ENCODE measurements around the gene DNAAF9.

The DNAAF9 gene

DNA sequence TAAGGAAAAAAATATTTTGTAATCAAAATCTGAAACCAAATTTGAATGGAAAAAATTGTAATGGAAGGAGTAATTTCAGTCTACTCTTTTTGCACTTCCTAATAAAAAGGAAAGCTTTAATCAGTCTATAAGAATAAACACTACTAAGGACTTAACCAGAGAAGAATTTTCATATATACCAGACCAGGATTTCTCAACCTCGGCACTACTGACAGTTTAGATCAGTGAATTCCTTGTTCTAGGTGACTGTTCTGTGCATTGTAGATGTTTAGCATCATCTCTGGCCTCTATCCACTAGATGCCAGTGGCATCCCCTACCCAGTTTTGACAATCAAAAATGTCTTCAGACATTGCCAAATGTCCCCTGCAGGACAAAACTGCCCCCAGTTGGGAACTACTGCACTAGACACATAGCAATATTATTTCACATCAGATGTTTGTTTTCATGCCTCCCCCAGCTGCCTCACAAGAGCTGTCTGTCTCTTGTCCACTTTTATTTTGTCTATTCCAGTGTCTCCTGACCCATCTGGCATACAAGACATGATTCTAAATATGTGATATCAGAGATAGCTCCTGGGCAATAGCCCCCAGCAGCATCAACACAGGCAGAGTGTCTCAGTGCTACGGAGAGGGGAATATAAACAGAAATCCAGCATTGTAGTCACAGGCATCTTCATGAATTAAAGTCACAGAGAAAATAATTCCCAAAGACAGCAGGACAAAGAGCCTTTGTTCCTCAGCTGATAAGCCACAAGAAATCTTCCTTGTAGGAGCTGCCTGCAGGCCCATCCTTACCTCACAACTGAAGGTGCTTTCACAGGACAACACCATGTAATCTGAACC lies 27.0 kb downstream of the DNAAF9 start:
- TF ChIP-seq, protein P1, sequence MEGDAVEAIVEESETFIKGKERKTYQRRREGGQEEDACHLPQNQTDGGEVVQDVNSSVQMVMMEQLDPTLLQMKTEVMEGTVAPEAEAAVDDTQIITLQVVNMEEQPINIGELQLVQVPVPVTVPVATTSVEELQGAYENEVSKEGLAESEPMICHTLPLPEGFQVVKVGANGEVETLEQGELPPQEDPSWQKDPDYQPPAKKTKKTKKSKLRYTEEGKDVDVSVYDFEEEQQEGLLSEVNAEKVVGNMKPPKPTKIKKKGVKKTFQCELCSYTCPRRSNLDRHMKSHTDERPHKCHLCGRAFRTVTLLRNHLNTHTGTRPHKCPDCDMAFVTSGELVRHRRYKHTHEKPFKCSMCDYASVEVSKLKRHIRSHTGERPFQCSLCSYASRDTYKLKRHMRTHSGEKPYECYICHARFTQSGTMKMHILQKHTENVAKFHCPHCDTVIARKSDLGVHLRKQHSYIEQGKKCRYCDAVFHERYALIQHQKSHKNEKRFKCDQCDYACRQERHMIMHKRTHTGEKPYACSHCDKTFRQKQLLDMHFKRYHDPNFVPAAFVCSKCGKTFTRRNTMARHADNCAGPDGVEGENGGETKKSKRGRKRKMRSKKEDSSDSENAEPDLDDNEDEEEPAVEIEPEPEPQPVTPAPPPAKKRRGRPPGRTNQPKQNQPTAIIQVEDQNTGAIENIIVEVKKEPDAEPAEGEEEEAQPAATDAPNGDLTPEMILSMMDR (IDR thresholded peaks at IDR 0.05; ENCODE audit: control extremely low read depth, extremely low read depth, low read depth, missing control alignments) = no peak
- no peak for DNase-seq (ENCODE audit: extremely low spot score)
- ChIA-PET POLR2A (no interaction called here), CTCF (interaction anchor here (1.2 to 1.7 kb wide), 3 partner anchors 9 to 47 kb away, joined by 3 to 4 read pairs (median 3); no protein-coding TSS in a partner anchor)

DNA sequence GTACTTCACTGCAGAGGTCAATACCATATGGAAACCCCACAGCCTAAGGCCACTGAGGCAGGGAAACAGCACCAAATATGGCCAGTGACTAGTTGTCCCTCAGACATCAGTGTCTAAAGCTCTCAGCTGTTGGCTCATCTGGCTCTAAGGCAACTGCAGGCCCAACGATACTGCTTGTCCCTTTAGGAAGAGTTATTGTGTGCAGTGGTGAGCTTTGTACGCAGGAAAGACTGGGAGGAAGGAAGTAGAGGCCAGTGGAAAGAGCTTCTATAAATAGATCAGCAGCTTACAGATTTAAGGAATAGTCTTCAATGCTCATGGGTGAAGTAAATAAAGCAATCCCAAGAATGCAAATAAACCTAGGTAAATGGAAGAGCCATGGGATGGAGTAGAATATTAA lies 29.3 kb downstream of the DNAAF9 start:
- ChIA-PET CTCF (interaction anchor here (0.7 kb wide), 1 partner anchor 11 kb away, joined by 4 read pairs; no protein-coding TSS in a partner anchor), POLR2A (no interaction called here)
- no peak for DNase-seq (ENCODE audit: extremely low spot score)
- TF ChIP-seq, protein P1 (IDR thresholded peaks at IDR 0.05; ENCODE audit: control extremely low read depth, extremely low read depth, low read depth, missing control alignments) = no peak

DNA sequence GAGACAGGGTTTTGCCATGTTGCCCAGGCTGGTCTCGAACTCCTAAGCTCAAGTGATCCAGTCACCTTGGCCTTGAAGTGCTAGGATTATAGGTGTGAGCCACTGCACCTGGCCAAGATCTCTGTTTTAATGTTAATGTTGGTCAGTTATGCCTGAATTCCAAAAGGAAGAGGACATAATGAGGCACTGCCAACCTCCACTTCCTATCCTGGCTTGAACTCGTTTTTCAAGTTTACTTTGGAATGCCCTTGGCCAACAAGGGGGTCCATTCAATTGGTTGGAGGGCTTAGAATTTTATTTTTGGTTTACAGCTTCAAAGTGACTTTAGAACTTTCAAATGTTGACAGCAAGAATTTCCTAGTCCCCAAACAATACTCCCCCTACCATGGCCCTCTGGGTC lies 29.8 kb downstream of the DNAAF9 start:
- CTCF ChIA-PET = no interaction called here
- no peak for DNase-seq (ENCODE audit: extremely low spot score)
- TF ChIP-seq, protein P1 (IDR thresholded peaks at IDR 0.05; ENCODE audit: control extremely low read depth, extremely low read depth, low read depth, missing control alignments) = no peak
- POLR2A ChIA-PET = no interaction called here

DNA sequence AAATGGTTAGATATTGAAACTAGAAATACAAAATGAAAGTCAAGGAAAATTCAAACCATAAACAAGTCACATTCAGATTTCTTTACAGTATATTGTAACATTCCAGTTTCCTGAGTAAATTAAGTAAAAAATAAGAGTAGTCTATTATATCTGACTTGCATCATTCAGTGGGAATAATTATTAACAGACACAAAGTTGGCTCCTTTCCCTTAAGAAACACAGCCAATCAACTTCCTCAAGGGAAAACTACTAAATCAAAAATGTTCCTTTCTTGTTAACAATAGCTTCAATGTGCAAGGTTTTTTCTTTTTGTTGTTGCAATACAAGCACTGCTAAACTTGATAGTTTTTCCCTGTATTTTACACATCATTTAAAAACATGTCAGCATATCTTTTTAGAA lies 33.2 kb downstream of the DNAAF9 start:
- TF ChIP-seq, protein P1 (IDR thresholded peaks at IDR 0.05; ENCODE audit: control extremely low read depth, extremely low read depth, low read depth, missing control alignments) = no peak
- CTCF ChIA-PET = interaction anchor here (0.8 kb wide), 1 partner anchor 26 kb away, joined by 3 read pairs; no protein-coding TSS in a partner anchor
- POLR2A ChIA-PET = no interaction called here
- no peak for DNase-seq (ENCODE audit: extremely low spot score)

DNA sequence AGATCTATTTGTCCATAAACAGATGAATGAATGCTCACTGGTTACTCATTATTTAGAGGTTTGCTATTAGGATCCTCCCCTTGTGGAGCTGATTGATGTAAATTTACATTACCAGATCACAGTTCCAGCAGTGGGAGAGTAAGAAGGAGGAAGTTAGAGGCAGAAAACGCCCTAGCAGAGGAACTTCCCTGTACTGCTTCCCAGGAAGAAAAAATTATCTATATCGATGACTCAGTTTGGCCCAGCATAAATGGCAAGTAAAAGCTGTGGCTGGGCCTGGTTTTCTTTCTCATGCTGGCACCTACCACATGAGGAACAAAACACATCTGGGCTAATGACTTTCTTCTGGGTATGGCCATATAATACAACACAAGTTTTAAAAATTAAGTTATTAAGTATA lies 35.7 kb downstream of the DNAAF9 start:
- CTCF ChIA-PET = interaction anchor here (1.1 kb wide), 1 partner anchor 8 kb away, joined by 3 read pairs; no protein-coding TSS in a partner anchor
- POLR2A ChIA-PET = no interaction called here
- no peak for DNase-seq (ENCODE audit: extremely low spot score)
- TF ChIP-seq, protein P1 (IDR thresholded peaks at IDR 0.05; ENCODE audit: control extremely low read depth, extremely low read depth, low read depth, missing control alignments) = no peak

DNA sequence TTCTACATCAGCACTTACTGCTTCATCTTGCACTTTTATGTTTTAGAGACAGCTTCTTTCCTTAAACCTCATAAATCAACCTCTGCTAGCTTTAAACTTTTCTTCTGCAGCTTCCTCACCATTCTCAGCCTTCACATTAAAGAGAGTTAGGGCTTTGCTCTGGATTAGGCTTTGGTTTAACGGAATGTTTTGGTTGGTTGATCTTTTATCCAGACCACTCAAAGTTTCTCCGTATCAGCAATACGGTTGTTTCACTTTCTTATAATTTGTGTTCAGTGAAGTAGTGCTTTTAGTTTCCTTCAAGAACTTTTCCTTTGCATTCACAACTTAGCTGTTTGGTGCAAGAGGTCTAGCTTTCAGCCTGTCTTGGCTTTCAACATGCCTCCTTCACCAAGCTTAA lies 40.4 kb downstream of the DNAAF9 start:
- POLR2A ChIA-PET = no interaction called here
- TF ChIP-seq, protein P1 (IDR thresholded peaks at IDR 0.05; ENCODE audit: control extremely low read depth, extremely low read depth, low read depth, missing control alignments) = no peak
- no peak for DNase-seq (ENCODE audit: extremely low spot score)
- CTCF ChIA-PET = interaction anchor here (0.9 to 1.5 kb wide), 5 partner anchors 9 to 50 kb away, joined by 3 to 4 read pairs (median 3); no protein-coding TSS in a partner anchor

Data from GM10248 (cell line).